HAP-1 (cell line): Measurements from ENCODE around the gene LTC4S.

Experiments used
- DNase-seq, 2 experiments: peaks; one replicate each; pipeline ENCODE4 v3.0.0-alpha.2; 2016 to 2020; ENCODE audit warnings: low spot score in 2 of 2
- H3K27me3 ChIP-seq: fragments of 250-450 bp; sonication (Bioruptor Pico); 2 replicates; pipeline ENCODE4 v1.5.1; 2020; ENCODE audit warnings: low read depth, mild to moderate bottlenecking, moderate library complexity
- H3K36me3 ChIP-seq: fragments of 250-450 bp; sonication (Bioruptor Pico); replicated peaks from 2 replicates; pipeline ENCODE4 v1.5.1; 2020; ENCODE audit warnings: mild to moderate bottlenecking
- H3K4me1 ChIP-seq: fragments of 250-450 bp; sonication (Bioruptor Pico); 2 replicates; pipeline ENCODE4 v1.5.1; 2020; ENCODE audit warnings: mild to moderate bottlenecking
- H3K4me3 ChIP-seq: fragments of 250-450 bp; sonication (Bioruptor Pico); 2 replicates; pipeline ENCODE4 v1.5.1; 2020; ENCODE audit warnings: mild to moderate bottlenecking, moderate library complexity
- H3K9me3 ChIP-seq: fragments of 250-450 bp; sonication (Bioruptor Pico); 2 replicates; pipeline ENCODE4 v1.5.1; 2020; ENCODE audit warnings: mild to moderate bottlenecking, moderate library complexity
- in situ Hi-C: fragments of 300-500 bp; cut with MboI; formaldehyde crosslinking; loops from 3 replicates; pipeline ENCODE4 v1.14.3; 2020; ENCODE audit warnings: low sequenced_read_pairs, inconsistent platforms, mixed read lengths

Gene LTC4S

GRCh38 chr5:179837076-179838011 lies 43.6 kb downstream of the LTC4S start:
- DNase-seq = no peak
- Histone ChIP-seq H3K4me3 (no peak overlapping the region), H3K27me3 (no peaks in the 10 kb centered on the region), H3K9me3 (no peaks in the 10 kb centered on the region), H3K36me3 (peaks cover 78% of the 10 kb centered on the region), H3K4me1 (no peaks in the 10 kb centered on the region)
- in situ Hi-C loops = no loop called here

GRCh38 chr5:179839328-179840256 lies 45.8 kb downstream of the LTC4S start:
- Histone ChIP-seq H3K4me3 (no peak overlapping the region), H3K36me3 (peaks cover 67% of the 10 kb centered on the region), H3K27me3 (no peaks in the 10 kb centered on the region), H3K4me1 (no peaks in the 10 kb centered on the region), H3K9me3 (no peaks in the 10 kb centered on the region)
- no peak for DNase-seq
- in situ Hi-C loops = no loop called here

- Histone ChIP-seq H3K36me3 (peaks cover 67% of the 10 kb centered on the region), H3K27me3 (no peaks in the 10 kb centered on the region), H3K4me3 (no peak overlapping the region), H3K4me1 (no peaks in the 10 kb centered on the region), H3K9me3 (no peaks in the 10 kb centered on the region)
- no peak for DNase-seq
- in situ Hi-C loops = no loop called here
These were observed 46.5 kb downstream of the LTC4S start for GRCh38 chr5:179840321-179840720.

- no peak for DNase-seq
- Histone ChIP-seq H3K36me3 (peaks cover 65% of the 10 kb centered on the region), H3K27me3 (no peaks in the 10 kb centered on the region), H3K4me1 (no peaks in the 10 kb centered on the region), H3K4me3 (no peak overlapping the region), H3K9me3 (no peaks in the 10 kb centered on the region)
- in situ Hi-C loops = no loop called here
These were observed 47.0 kb downstream of the LTC4S start for GRCh38 chr5:179840766-179841165.

- H3K4me3 ChIP-seq = no peak overlapping the region
- H3K36me3 ChIP-seq = peaks cover 65% of the 10 kb centered on the region
- DNase-seq = no peak
- H3K9me3 ChIP-seq = no peaks in the 10 kb centered on the region
- in situ Hi-C loops = no loop called here
- no peaks in the 10 kb centered on the region for H3K27me3 ChIP-seq
- H3K4me1 ChIP-seq = no peaks in the 10 kb centered on the region
These were observed 47.8 kb downstream of the LTC4S start for GRCh38 chr5:179841621-179842020.
